Measurements from ENCODE around the gene SORBS2.

Gene SORBS2

GRCh38 chr4:185799442-185799841 lies 12.6 kb downstream of the SORBS2 start:
- no peak for DNase-seq

- DNase-seq = no peak
These were observed 14.2 kb downstream of the SORBS2 start for GRCh38 chr4:185797596-185798338.

GRCh38 chr4:185797018-185797417 lies 15.0 kb downstream of the SORBS2 start:
- DNase-seq = no peak

GRCh38 chr4:185796176-185796575 lies 15.8 kb downstream of the SORBS2 start:
- DNase-seq = no peak

GRCh38 chr4:185794637-185795036 lies 17.4 kb downstream of the SORBS2 start:
- no peak for DNase-seq

GRCh38 chr4:185793716-185794115 lies 18.3 kb downstream of the SORBS2 start:
- no peak for DNase-seq

- DNase-seq = no peak
These were observed 18.9 kb downstream of the SORBS2 start for GRCh38 chr4:185793116-185793485.

GRCh38 chr4:185792384-185793115 lies 19.4 kb downstream of the SORBS2 start:
- no peak for DNase-seq

GRCh38 chr4:185787926-185788679 lies 23.9 kb downstream of the SORBS2 start:
- DNase-seq = no peak

- no peak for DNase-seq
These were observed 25.6 kb downstream of the SORBS2 start for GRCh38 chr4:185786422-185786821.

- no peak for DNase-seq
These were observed 28.4 kb downstream of the SORBS2 start for GRCh38 chr4:185783574-185783973.

- no peak for DNase-seq
These were observed 29.5 kb downstream of the SORBS2 start for GRCh38 chr4:185782523-185782922.

- no peak for DNase-seq
These were observed 30.3 kb downstream of the SORBS2 start for GRCh38 chr4:185781555-185782215.

GRCh38 chr4:185780472-185780871 lies 31.5 kb downstream of the SORBS2 start:
- DNase-seq = no peak

GRCh38 chr4:185779517-185779916 lies 32.5 kb downstream of the SORBS2 start:
- no peak for DNase-seq

- DNase-seq = no peak
These were observed 33.7 kb downstream of the SORBS2 start for GRCh38 chr4:185778307-185778706.

GRCh38 chr4:185775792-185776555 lies 36.0 kb downstream of the SORBS2 start:
- no peak for DNase-seq

GRCh38 chr4:185774845-185775680 lies 36.9 kb downstream of the SORBS2 start:
- no peak for DNase-seq

GRCh38 chr4:185774131-185774653 lies 37.8 kb downstream of the SORBS2 start:
- no peak for DNase-seq

- no peak for DNase-seq
These were observed 38.6 kb downstream of the SORBS2 start for GRCh38 chr4:185773419-185773818.

Data from stimulated activated CD4-positive, alpha-beta T cell treated with anti-CD3 and anti-CD28 coated beads, Interleukin-12 subunit alpha, Interleukin-12 subunit beta, amount 100 ng/mL, for 4 hours (primary cell).